HepG2 (cell line): ENCODE data around the gene DUSP7. TPM values are rescaled to one million over a fixed set of nuclear protein-coding genes. Genes with fewer than 3 reads are reported as not detected.

Source experiments
- ARNT2 ChIP-seq: sonication (generic); formaldehyde crosslinking; IDR thresholded peaks from 2 replicates; pipeline ENCODE4 v1.8.0; 2022; ENCODE audit warnings: mild to moderate bottlenecking, low read depth, missing genetic modification reagents, moderate library complexity
- ATM ChIP-seq: fragments of 450-650 bp; IDR thresholded peaks from 2 replicates; pipeline ENCODE4 v1.7.1; 2017; ENCODE audit warnings: mild to moderate bottlenecking, borderline replicate concordance
- BHLHE40 ChIP-seq: IDR thresholded peaks from 2 replicates; pipeline ENCODE4 v1.6.1; 2011; ENCODE audit warnings: low read length, improper control_type of control experiment
- CEBPB ChIP-seq: IDR thresholded peaks from 2 replicates; pipeline ENCODE4 v1.6.1; 2011; ENCODE audit warnings: low read depth, low read length, improper control_type of control experiment, borderline replicate concordance
- ELF1 ChIP-seq: sonication (generic); formaldehyde crosslinking; IDR thresholded peaks from 2 replicates; pipeline ENCODE4 v1.4.0; 2020; ENCODE audit warnings: missing genetic modification reagents
- ELF3 ChIP-seq: IDR thresholded peaks from 2 replicates; pipeline ENCODE4 v1.6.1; 2016; ENCODE audit warnings: missing genetic modification reagents, missing compliant biosample characterization
- EP300 ChIP-seq, 3 experiments: sonication (generic) in 1 of 3; formaldehyde crosslinking in 1 of 3; IDR thresholded peaks; 2 replicates each; pipeline versions ENCODE4 v1.5.1 to v1.6.1; 2011 to 2020; ENCODE audit warnings: low read depth in 2 of 3, low read length in 2 of 3, borderline replicate concordance in 1 of 3, improper control_type of control experiment in 1 of 3, mild to moderate bottlenecking in 1 of 3, missing genetic modification reagents in 1 of 3, moderate library complexity in 1 of 3
- FOXK1 ChIP-seq: sonication (generic); formaldehyde crosslinking; IDR thresholded peaks from 2 replicates; pipeline ENCODE4 v1.4.0; 2020; ENCODE audit warnings: low read depth, missing genetic modification reagents, borderline replicate concordance
- FOXP4 ChIP-seq: sonication (generic); formaldehyde crosslinking; IDR thresholded peaks from 2 replicates; pipeline ENCODE4 v1.4.0; 2020; ENCODE audit warnings: missing genetic modification reagents
- GABPB1 ChIP-seq: IDR thresholded peaks from 2 replicates; pipeline ENCODE4 v1.6.1; 2016; ENCODE audit warnings: mild to moderate bottlenecking, missing genetic modification reagents, moderate library complexity, missing compliant biosample characterization
- GATAD2A ChIP-seq: IDR thresholded peaks from 2 replicates; pipeline ENCODE4 v1.6.1; 2016
- LCORL ChIP-seq, 2 experiments: fragments of 450-650 bp in 1 of 2; sonication (generic) in 1 of 2; formaldehyde crosslinking in 1 of 2; IDR thresholded peaks; 2 replicates each; pipeline versions ENCODE4 v1.5.0 to v1.6.1; 2017 to 2020; ENCODE audit warnings: antibody characterized with exemption in 1 of 2, missing genetic modification reagents in 1 of 2
- MIER2 ChIP-seq: IDR thresholded peaks from 2 replicates; pipeline ENCODE4 v1.6.1; 2016; ENCODE audit warnings: missing biosample characterization, missing genetic modification reagents
- MXD3 ChIP-seq: IDR thresholded peaks from 2 replicates; pipeline ENCODE4 v1.6.1; 2016; ENCODE audit warnings: mild to moderate bottlenecking, missing biosample characterization, missing genetic modification reagents
- RAD21 ChIP-seq: fragments of 450-650 bp; formaldehyde crosslinking; IDR thresholded peaks from 2 replicates; pipeline ENCODE4 v1.5.0; 2020; ENCODE audit warnings: mild to moderate bottlenecking
- RARA ChIP-seq: IDR thresholded peaks from 2 replicates; pipeline ENCODE4 v1.6.1; 2016; ENCODE audit warnings: missing genetic modification reagents, missing compliant biosample characterization
- SAP130 ChIP-seq: IDR thresholded peaks from 2 replicates; pipeline ENCODE4 v1.6.1; 2016; ENCODE audit warnings: low read depth
- SOX5 ChIP-seq: IDR thresholded peaks from 2 replicates; pipeline ENCODE4 v1.6.1; 2016; ENCODE audit warnings: borderline replicate concordance
- XRCC5 ChIP-seq: fragments of 200-400 bp; formaldehyde crosslinking; optimal IDR thresholded peaks from 2 replicates; pipeline ENCODE3; 2017; ENCODE audit warnings: mild to moderate bottlenecking, low read length
- ZFP90 ChIP-seq: sonication (generic); formaldehyde crosslinking; IDR thresholded peaks from 2 replicates; pipeline ENCODE4 v1.8.0; 2022; ENCODE audit warnings: missing genetic modification reagents, mild to moderate bottlenecking, inconsistent platforms, borderline replicate concordance
- ZFP91 ChIP-seq: sonication (generic); formaldehyde crosslinking; IDR thresholded peaks from 2 replicates; pipeline ENCODE4 v1.9.0; 2022; ENCODE audit warnings: missing genetic modification reagents, mild to moderate bottlenecking, borderline replicate concordance
- ZHX1 ChIP-seq: sonication (generic); formaldehyde crosslinking; IDR thresholded peaks from 2 replicates; pipeline ENCODE4 v1.8.1; 2022; ENCODE audit warnings: low read depth, mild to moderate bottlenecking, missing genetic modification reagents
- ZNF331 ChIP-seq: sonication (generic); formaldehyde crosslinking; IDR thresholded peaks from 2 replicates; pipeline ENCODE4 v1.4.0; 2020; ENCODE audit warnings: missing genetic modification reagents
- ZNF792 ChIP-seq: IDR thresholded peaks from 2 replicates; pipeline ENCODE4 v1.6.1; 2016
- polyA plus RNA-seq, 8 experiments: library from polyadenylated mRNA; depleted of rRNA in 3 of 8; stranded (reverse) in 7 of 8; unstranded in 1 of 8; fragments of >200 nt; fragmentation: Illumina TruSeq in 4 of 8; extraction: Trizol in 4 of 8; gene quantifications; 2 replicates each; pipeline versions ENCODE4 v1.2.1 to v1.2.3, GENCODE V29; 2011 to 2016; ENCODE audit warnings: low read depth in 4 of 8, missing spikeins in 1 of 8, mixed read lengths in 1 of 8; ENCODE audit not compliant: insufficient read depth in 1 of 8
- total RNA-seq, 5 experiments: library from RNA; depleted of rRNA; stranded (reverse); fragments of >200 nt; fragmentation: Illumina TruSeq; extraction: Trizol; gene quantifications; 2 replicates each; pipeline ENCODE4 v1.2.3, GENCODE V29; 2016; ENCODE audit warnings: low read depth in 1 of 5

The DUSP7 gene
- total and polyA plus RNA-seq, 2 of the 13 experiments (the other 11 are each of a cell fraction or from before 2014, with no cell fraction given): 6.6 to 8.8 TPM

GRCh38 chr3:52039846-52040245 lies 16.5 kb downstream of the DUSP7 start (continued):
- TF ChIP-seq ZFP91 (CRISPR knock-in tag) (peak; percentile 48; the same call in 1 of the 2 replicates), GABPB1 (CRISPR knock-in tag) (peak; percentile 64; the same call in 1 of the 2 replicates), SOX5 (CRISPR knock-in tag) (peak; percentile 99), ZFP90 (CRISPR knock-in tag) (no peak), ZNF792 (CRISPR knock-in tag) (0 out of 2 replicates have a peak, but pooled peaks have one; percentile 62), CEBPB (peak; percentile 88; the same call in 1 of the 2 replicates), FOXP4 (peak; percentile 29; the same call in 1 of the 2 replicates), ATM (no peak), EP300 (IDR thresholded peaks at IDR 0.05; ENCODE audit: low read depth in 2 of 2, low read length in 2 of 2) (peak in 1 of 2 experiments; percentile 45; a peak in 1 of 4 replicates), EP300 (CRISPR knock-in tag; IDR thresholded peaks at IDR 0.05; ENCODE audit: borderline replicate concordance) (peak; percentile 56; the same call in 1 of the 2 replicates), FOXK1 (CRISPR knock-in tag) (peak; percentile 23; the same call in 1 of the 2 replicates), RAD21 (CRISPR knock-in tag) (peak; percentile 15; the same call in 1 of the 2 replicates), SAP130 (peak; percentile 69; the same call in 1 of the 2 replicates), BHLHE40 (peak; percentile 38; the same call in 1 of the 2 replicates), LCORL (IDR thresholded peaks at IDR 0.05) (no peak), LCORL (CRISPR knock-in tag; IDR thresholded peaks at IDR 0.05) (peak; percentile 55), MIER2 (CRISPR knock-in tag) (0 out of 2 replicates have a peak, but pooled peaks have one; percentile 15), RARA (peak; percentile 28; the same call in 1 of the 2 replicates), ZNF331 (CRISPR knock-in tag) (peak; percentile 92), GATAD2A (CRISPR knock-in tag) (peak; percentile 76), ELF1 (CRISPR knock-in tag) (0 out of 2 replicates have a peak, but pooled peaks have one; percentile 20), XRCC5 (peak; percentile 16), ARNT2 (CRISPR knock-in tag) (peak; percentile 48; the same call in 1 of the 2 replicates), MXD3 (CRISPR knock-in tag) (no peak), ZHX1 (CRISPR knock-in tag) (0 out of 2 replicates have a peak, but pooled peaks have one; percentile 68), ELF3 (CRISPR knock-in tag) (0 out of 2 replicates have a peak, but pooled peaks have one; percentile 13)
